Measurements from ENCODE around the gene MARCHF10.

The MARCHF10 gene

DNA sequence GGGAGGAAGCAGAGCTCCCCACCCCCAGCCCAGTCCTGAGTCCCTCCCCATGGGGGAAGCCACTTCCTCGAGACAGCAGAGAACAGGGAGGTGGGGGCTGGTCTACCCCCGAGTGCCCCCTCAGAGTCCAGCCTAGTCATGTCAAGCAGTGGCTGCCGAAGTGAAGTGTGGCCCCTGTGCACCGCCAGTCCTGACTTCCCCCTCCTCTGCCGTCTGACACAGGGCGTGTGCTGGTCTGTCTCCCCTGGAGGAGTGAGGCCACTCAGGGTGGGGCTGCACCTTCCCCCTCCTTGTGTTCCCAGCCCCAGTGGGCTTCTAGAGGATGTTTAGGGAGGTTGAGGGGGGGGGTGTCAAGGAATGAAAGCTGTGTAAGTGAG lies 133.8 kb downstream of the MARCHF10 start:
- no peak for DNase-seq

DNA sequence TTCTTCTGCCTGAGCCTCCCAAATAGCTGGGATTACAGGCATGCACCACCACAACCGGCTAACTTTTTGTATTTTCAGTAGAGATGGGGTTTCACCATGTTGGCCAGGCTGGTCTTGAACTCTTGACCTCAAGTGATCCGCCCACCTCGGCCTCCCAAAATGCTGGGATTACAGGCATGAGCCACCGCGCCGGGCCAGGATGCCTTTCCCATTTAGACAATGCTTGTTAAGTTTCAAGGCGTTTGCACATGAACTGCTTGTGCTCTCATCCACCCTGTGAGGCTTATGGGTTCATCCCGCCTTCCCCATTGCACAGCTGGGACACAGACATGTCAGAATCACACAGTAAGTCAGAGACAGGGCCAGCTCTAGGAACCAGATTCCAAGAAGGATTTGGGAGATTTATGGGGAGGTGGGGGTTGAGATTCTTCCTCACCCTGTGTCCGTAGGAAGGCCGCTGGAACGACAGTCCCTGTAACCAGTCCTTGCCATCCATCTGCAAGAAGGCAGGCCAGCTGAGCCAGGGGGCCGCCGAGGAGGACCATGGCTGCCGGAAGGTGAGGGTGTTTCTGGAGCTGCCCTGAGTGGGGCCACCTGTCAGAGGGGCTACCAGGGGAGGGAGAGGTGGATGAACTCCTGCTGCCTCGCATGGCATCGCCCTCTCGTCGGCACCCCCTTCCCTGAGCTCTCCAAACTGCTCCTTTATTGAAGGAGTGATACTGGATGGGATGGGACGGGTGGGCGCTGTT lies 134.3 kb downstream of the MARCHF10 start:
- DNase-seq, result no peak

DNA sequence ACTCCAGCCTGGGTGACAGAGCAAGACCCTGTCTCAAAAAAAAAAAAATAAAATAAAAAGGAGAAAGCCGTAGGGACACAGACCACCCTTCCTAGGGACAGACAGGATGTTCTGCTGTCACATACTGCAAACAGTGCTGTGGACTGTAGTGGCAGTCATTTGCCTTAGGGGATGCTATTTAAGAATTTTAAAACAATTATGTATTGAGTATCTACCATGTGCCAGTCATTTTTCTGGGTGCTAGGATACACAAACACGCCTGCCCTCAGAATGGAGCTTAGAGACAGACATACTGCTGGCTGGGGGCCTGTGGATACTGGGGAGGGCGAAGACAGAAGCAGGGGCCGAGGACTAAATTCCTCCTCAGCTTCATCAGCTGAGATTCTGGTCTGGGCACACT lies 135.2 kb downstream of the MARCHF10 start:
- no peak for DNase-seq

DNA sequence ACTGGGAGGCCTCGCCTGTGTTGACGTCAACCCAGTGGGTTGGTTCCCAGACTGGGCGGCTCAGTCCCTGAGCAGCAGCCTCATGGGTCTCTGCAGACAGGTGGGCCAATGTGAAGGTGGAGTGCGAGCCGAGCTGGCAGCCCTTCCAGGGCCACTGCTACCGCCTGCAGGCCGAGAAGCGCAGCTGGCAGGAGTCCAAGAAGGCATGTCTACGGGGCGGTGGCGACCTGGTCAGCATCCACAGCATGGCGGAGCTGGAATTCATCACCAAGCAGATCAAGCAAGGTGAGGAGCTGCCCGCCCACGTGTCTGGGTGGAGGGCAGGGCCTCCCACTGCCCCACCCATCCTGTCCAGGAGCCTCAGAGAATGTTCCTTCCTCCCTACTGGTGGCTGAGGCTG lies 136.6 kb downstream of the MARCHF10 start:
- DNase-seq, result no peak

GRCh38 chr17:62670202-62670821 lies 137.8 kb downstream of the MARCHF10 start:
- no peak for DNase-seq

DNA sequence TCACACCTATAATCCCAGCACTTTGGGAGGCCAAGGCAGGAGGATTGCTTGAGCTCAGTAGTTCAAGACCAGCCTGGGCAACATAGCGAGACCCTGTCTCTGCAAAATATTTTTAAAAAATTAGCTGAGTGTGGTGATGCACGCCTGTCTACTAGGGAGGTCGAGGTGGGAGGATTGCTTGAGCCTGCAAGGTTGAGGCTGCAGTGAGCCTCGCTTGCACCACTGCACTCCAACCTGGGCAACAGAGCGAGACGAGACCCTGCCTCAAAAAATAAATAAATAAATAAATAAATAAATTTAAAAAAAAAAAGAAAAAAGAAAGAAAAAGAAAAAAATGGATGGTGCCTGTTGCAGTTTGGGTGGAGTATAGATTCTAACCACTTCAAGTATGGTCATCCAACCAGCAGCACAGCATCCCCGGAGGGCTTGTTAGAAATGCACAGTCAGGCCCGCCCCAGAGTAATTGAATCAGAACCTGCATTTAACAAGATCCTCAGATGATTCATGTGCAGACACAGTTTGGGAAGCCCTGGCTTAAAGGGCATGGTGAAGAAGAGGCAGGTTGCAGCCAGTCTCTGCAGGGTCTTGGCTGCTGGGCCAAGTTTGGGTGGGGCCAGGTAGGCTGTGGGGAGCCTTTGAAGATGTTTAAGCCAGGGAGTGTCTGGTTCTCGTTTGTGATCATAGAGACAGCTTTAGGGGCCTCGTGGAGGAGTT lies 139.9 kb downstream of the MARCHF10 start:
- no peak for DNase-seq

- DNase-seq, result no peak
Observed at GRCh38 chr17:62666801-62667591, 141.1 kb downstream of the MARCHF10 start.

- no peak for DNase-seq
Observed at GRCh38 chr17:62666061-62666800, 141.9 kb downstream of the MARCHF10 start.

DNA sequence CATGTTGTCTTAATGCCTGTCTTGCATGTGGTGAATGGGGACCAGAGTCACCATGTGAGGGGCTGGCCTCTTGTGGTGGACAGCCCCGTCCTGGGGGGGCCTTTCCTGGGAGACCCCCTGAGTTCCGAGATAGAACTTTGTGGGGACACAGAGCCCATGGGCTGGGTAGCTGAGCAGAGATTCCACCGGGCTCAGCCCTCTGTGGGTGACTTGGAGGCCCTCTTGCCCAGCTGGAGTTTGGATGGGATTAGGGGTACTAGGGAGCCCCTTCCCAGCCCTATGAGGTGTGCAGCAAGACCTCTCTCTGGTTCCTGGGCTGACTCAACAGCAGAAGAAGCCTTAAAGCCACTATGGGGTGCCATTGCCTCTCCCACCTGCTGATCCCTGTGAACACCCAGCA lies 142.5 kb downstream of the MARCHF10 start:
- DNase-seq, result no peak

DNA sequence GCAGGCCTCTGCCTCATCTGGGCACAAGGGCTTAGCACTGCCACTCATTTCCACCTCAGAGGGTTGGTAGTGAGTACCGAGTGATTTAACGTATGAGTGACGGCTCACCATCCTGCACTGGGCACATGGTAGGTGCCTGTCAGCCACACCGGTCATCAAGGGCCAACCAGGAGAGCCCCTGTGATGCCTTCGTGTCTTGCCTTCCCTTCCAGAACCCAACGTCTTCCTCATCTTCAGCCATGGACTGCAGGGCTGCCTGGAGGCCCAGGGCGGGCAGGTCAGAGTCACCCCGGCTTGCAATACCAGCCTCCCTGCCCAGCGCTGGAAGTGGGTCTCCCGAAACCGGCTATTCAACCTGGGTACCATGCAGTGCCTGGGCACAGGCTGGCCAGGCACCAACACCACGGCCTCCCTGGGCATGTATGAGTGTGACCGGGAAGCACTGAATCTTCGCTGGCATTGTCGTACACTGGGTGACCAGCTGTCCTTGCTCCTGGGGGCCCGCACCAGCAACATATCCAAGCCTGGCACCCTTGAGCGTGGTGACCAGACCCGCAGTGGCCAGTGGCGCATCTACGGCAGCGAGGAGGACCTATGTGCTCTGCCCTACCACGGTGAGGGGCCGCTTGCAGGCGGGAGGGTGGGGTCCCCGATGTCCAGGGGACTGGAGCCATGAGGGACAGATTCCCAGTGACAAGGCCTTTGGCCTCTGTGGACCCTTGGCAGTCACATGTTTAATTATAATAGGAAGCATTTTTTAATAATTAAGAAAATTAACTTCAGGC lies 143.6 kb downstream of the MARCHF10 start:
- no peak for DNase-seq

DNA sequence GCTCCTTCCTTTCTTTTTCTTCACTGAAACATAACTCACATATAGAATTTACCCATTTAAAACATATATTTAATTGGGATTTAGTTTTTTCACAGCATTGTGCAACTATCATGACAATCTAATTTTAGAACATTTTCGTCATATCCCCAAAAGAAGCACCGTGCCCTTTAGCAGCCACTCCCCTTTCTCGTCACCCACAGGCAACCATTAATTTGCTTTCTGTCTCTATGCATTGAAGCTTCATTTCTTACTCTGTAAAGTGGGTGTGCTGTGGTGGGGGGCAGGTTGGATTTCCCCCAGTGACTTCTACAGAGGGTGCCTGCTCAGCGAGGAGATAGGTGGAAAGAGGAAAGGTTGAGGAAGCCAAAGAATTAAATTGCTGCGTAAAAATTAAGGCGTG lies 144.8 kb downstream of the MARCHF10 start:
- no peak for DNase-seq

DNA sequence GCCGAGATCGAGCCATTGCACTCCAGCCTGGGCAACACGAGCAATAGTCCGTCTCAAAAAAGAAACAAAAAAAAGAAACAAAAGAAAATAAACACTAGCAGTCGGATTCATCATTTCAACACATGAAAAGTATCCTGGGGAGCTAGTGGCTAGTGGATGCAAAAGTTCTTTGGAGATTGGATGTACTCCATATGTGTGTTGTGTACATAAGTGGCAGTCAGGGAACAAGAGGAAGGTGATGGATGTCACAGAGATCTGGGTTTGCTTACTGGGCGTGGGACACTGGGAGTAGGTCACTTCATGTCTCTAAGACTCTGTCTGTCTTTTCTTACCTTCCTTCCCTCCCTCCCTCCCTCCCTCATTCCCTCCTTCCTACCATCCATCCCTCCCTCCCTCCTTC lies 145.3 kb downstream of the MARCHF10 start:
- DNase-seq, result no peak

- DNase-seq, result no peak
Observed at GRCh38 chr17:62661337-62661736, 146.8 kb downstream of the MARCHF10 start.

GRCh38 chr17:62660629-62661118 lies 147.4 kb downstream of the MARCHF10 start:
- no peak for DNase-seq

- DNase-seq, result no peak
Observed at GRCh38 chr17:62658136-62658920, 149.8 kb downstream of the MARCHF10 start.

- no peak for DNase-seq
Observed at GRCh38 chr17:62657690-62658089, 150.4 kb downstream of the MARCHF10 start.

DNA sequence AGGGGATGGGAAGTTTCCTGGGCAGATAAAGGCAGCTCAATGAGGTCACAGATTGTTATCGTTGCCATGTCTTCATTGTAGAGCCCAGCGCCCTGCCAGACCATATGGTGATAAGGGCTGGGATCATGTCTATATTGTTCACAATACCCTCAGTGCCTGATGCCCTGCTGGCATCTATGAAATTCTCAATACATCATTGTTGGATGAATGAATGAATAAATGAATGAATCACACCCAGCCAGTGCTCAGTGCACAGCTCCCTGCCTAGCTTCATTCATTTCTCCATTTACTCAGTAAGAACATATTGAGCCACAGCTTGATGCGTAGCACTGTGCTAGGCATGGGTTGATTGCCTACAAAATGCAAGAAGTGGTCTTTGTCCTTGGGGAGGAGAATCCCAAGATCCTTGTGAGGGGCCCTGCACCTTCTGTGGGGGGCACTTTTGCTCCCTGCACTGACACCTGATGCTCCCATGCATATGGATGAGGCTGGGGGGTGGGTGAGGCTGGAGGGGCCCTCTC lies 150.9 kb downstream of the MARCHF10 start:
- no peak for DNase-seq

- DNase-seq, result no peak
Observed at GRCh38 chr17:62656446-62656845, 151.7 kb downstream of the MARCHF10 start.

GRCh38 chr17:62655656-62656055 lies 152.5 kb downstream of the MARCHF10 start:
- no peak for DNase-seq

Measured in cerebellar nuclear complex (tissue), 1 donor.